Endothelial cell of umbilical vein (primary cell): ENCODE results near the gene ARPC1A. TPM values are rescaled to one million over a fixed set of nuclear protein-coding genes. Genes with fewer than 3 reads are reported as not detected.

Experiments used
- BruUV-seq: library from RNA; stranded (reverse); fragments of 400-500 nt; replicated peaks from 2 replicates; lab custom pipeline; 2021; lab: Mats Ljungman, UMichigan
- CTCF ChIA-PET: fragments of 300-600, 350-600 bp; sonication (Branson Sonifier 250); formaldehyde crosslinking; loops from one replicate; lab custom pipeline; 2021; ENCODE audit warnings: antibody characterized with exemption, inconsistent platforms; lab: Charles Lee
- POLR2A ChIA-PET: fragments of 300-600, 350-600 bp; sonication (Branson Sonifier 250); formaldehyde crosslinking; loops from one replicate; lab custom pipeline; 2021; ENCODE audit warnings: antibody characterized with exemption, inconsistent platforms; lab: Charles Lee
- DNase-seq: peaks from one replicate; pipeline ENCODE4 v3.0.0-alpha.2; 2011; ENCODE audit warnings: low read depth, low spot score
- FAIRE-seq: peaks from 2 replicates; lab custom pipeline; 2011; peaks lifted over from hg19 to GRCh38; lab: Jason Lieb, UNC
- H2AFZ ChIP-seq: 2 replicates; pipeline ENCODE4 v1.6.0; 2012; ENCODE audit warnings: low read depth, low read length, control low read depth, inconsistent platforms
- H3K27ac ChIP-seq: 2 replicates; pipeline ENCODE4 v1.5.1; 2011; ENCODE audit warnings: low read depth, mild to moderate bottlenecking, control low read depth, low read length, moderate library complexity; ENCODE audit not compliant: insufficient read depth
- H3K27me3 ChIP-seq, 2 experiments: 2 replicates each; pipeline versions ENCODE4 v1.6.0 to v1.6.1; 2011; ENCODE audit warnings: low read length in 2 of 2, mixed read lengths in 1 of 2; ENCODE audit not compliant: control insufficient read depth in 2 of 2, insufficient read depth in 2 of 2
- H3K36me3 ChIP-seq, 2 experiments: 2 replicates in 1 of 2; 3 replicates in 1 of 2; pipeline ENCODE4 v1.5.1; 2011; ENCODE audit warnings: low read length in 2 of 2, mild to moderate bottlenecking in 1 of 2, moderate library complexity in 1 of 2; ENCODE audit not compliant: control insufficient read depth in 2 of 2, insufficient read depth in 2 of 2; ENCODE audit errors: extremely low read depth in 1 of 2
- H3K4me1 ChIP-seq: 3 replicates; pipeline ENCODE4 v1.5.1; 2011; ENCODE audit warnings: mild to moderate bottlenecking, low read length; ENCODE audit not compliant: control insufficient read depth, insufficient read depth; ENCODE audit errors: extremely low read depth
- H3K4me2 ChIP-seq: 2 replicates; pipeline ENCODE4 v1.6.1; 2011; ENCODE audit warnings: low read length, control low read depth, mixed read lengths; ENCODE audit not compliant: insufficient read depth
- H3K4me3 ChIP-seq, 3 experiments: fragments of 200-600 bp in 1 of 3; sonication (generic), shearing (Covaris generic) in 1 of 3; replicated peaks in 1 of 3; 2 replicates each; pipeline ENCODE4 v1.5.1; 2011 to 2016; ENCODE audit warnings: control low read depth in 3 of 3, low read length in 3 of 3, mild to moderate bottlenecking in 2 of 3, inconsistent platforms in 1 of 3, low read depth in 1 of 3, moderate library complexity in 1 of 3; ENCODE audit not compliant: insufficient read depth in 1 of 3
- H3K79me2 ChIP-seq: 2 replicates; pipeline ENCODE4 v1.6.0; 2012; ENCODE audit warnings: low read length, inconsistent platforms; ENCODE audit not compliant: control insufficient read depth, insufficient read depth
- H3K9ac ChIP-seq: replicated peaks from 2 replicates; pipeline ENCODE3; 2011; ENCODE audit warnings: low read length, control low read depth; ENCODE audit not compliant: insufficient read depth; ENCODE audit errors: extremely low read depth
- H3K9me1 ChIP-seq: replicated peaks from 3 replicates; pipeline ENCODE4 v1.6.0; 2011; ENCODE audit warnings: mild to moderate bottlenecking, low read length; ENCODE audit not compliant: control insufficient read depth, insufficient read depth; ENCODE audit errors: extremely low read depth
- H3K9me3 ChIP-seq: replicated peaks from 2 replicates; pipeline ENCODE4 v1.5.1; 2012; ENCODE audit warnings: low read length, inconsistent platforms; ENCODE audit not compliant: control insufficient read depth, insufficient read depth
- H4K20me1 ChIP-seq: replicated peaks from 2 replicates; pipeline ENCODE3; 2011; ENCODE audit warnings: mild to moderate bottlenecking, low read length; ENCODE audit not compliant: control insufficient read depth, insufficient read depth; ENCODE audit errors: extremely low read depth
- EZH2 ChIP-seq: IDR thresholded peaks from 2 replicates; pipeline ENCODE4 v1.6.1; 2012; ENCODE audit warnings: borderline replicate concordance, low read depth, mild to moderate bottlenecking, moderate library complexity, low read length, inconsistent platforms; ENCODE audit not compliant: severe bottlenecking
- FOS ChIP-seq: IDR thresholded peaks from 2 replicates; pipeline ENCODE4 v1.6.1; 2011; ENCODE audit warnings: mild to moderate bottlenecking, low read length, moderate library complexity, borderline replicate concordance; ENCODE audit not compliant: insufficient read depth
- JUN ChIP-seq: IDR thresholded peaks from 2 replicates; pipeline ENCODE4 v1.6.1; 2011; ENCODE audit warnings: borderline replicate concordance, low read depth; ENCODE audit not compliant: insufficient read length, insufficient read depth
- MAX ChIP-seq: IDR thresholded peaks from 2 replicates; pipeline ENCODE4 v1.6.1; 2011; ENCODE audit not compliant: insufficient read depth, insufficient read length
- MYC ChIP-seq: IDR thresholded peaks from one replicate; pipeline ENCODE4 v1.6.1; 2011; ENCODE audit warnings: mild to moderate bottlenecking, low read depth, low read length
- POLR2A ChIP-seq: IDR thresholded peaks from 2 replicates; pipeline ENCODE4 v1.6.1; 2012; ENCODE audit warnings: low read depth, mild to moderate bottlenecking, control low read depth, low read length
- dilution Hi-C: fragments of 300-500 bp; cut with MboI; formaldehyde crosslinking; loops from one replicate; pipeline ENCODE4 v1.15.0; 2019; ENCODE audit warnings: low sequenced_read_pairs; ENCODE audit not compliant: extremely low pct_ligation_motif_present
- intact Hi-C: fragments of 100-400 bp; cut with micrococcal nuclease; formaldehyde crosslinking; loops from one replicate; pipeline ENCODE4 v1.10.0; 2022
- polyA plus RNA-seq, 4 experiments: library from polyadenylated mRNA; depleted of rRNA in 3 of 4; stranded (reverse) in 3 of 4; unstranded in 1 of 4; fragments of >200 nt; gene quantifications; 2 replicates each; pipeline versions ENCODE4 v1.2.1 to v1.2.3, GENCODE V29; 2011 to 2012; ENCODE audit warnings: missing spikeins in 1 of 4
- total RNA-seq: library from RNA; stranded (reverse); gene quantifications from 2 replicates; pipeline ENCODE4 v1.2.3, GENCODE V29; 2021

Gene ARPC1A
- total and polyA plus RNA-seq, 2 donors (not counting 3 experiments of a cell fraction or from before 2014, with no cell fraction given), result 200 to 243 TPM

GRCh38 chr7:99311702-99312101 lies 14.0 kb upstream of the ARPC1A start:
- intact Hi-C loops (loop anchor here (2.0 kb wide), 1 partner anchor 169 kb away; no protein-coding TSS in a partner anchor), dilution Hi-C loops (loop anchor here (10.0 kb wide), 1 partner anchor 247 kb away; no protein-coding TSS in a partner anchor)
- no peaks in the 10 kb centered on the region for H4K20me1 ChIP-seq
- H3K9me3 ChIP-seq, result no peaks in the 10 kb centered on the region
- no peak overlapping the region for H2AFZ ChIP-seq
- no peak for FAIRE-seq
- no peaks in the 10 kb centered on the region for H3K27me3 ChIP-seq
- no peak overlapping the region for H3K9ac ChIP-seq
- no peak overlapping the region for H3K27ac ChIP-seq
- no TSS peak for BruUV-seq
- POLR2A ChIA-PET, result no interaction called here
- TF ChIP-seq POLR2A (no peak), EZH2 (no peak), MYC (no peak), JUN (no peak), FOS (no peak), MAX (no peak)
- H3K79me2 ChIP-seq, result no peaks in the 10 kb centered on the region
- CTCF ChIA-PET, result interaction anchor here (0.9 to 5.6 kb wide), 5 partner anchors 37 to 282 kb away, joined by 3 to 44 read pairs (median 5); no protein-coding TSS in a partner anchor
- no peaks in the 10 kb centered on the region for H3K9me1 ChIP-seq
- H3K4me1 ChIP-seq, result no peaks in the 10 kb centered on the region
- H3K4me3 ChIP-seq, result no peak overlapping the region
- DNase-seq, result no peak
- no peak overlapping the region for H3K4me2 ChIP-seq
- no peaks in the 10 kb centered on the region for H3K36me3 ChIP-seq
